ENCODE data around the gene STEAP3.

STEAP3 gene

DNA sequence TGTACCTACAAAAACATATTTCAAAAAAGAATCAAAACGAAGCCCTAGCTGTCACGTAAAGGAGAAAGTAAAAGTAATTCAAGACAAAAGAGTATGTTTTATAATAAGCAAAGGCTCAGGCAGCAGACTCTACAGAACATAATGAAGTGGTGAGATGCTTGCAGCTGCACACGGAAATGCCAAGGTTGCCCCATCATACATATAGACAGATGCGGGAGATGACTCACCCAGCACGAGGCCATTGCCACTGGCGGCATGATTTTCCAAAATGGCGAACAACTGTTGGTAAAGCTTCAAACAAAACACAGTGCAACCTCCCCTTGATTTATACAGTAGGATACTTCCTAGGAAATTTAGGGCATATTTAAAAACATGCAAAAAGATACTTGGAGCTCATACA, 39.1 kb upstream of the STEAP3 start:
- Histone ChIP-seq H3K9me3 (replicated peaks; ENCODE audit: insufficient read depth, low read length) (no peaks in the 10 kb centered on the region), H4K20me1 (ENCODE audit: insufficient read depth, low read length) (no peaks in the 10 kb centered on the region), H2AFZ (ENCODE audit: low read length) (no peak overlapping the region), H3K4me2 (ENCODE audit: low read depth, low read length) (no peak overlapping the region), H3F3A (ENCODE audit: insufficient read depth, low read length) (no peaks in the 10 kb centered on the region), H3K27me3 (replicated peaks; ENCODE audit: insufficient read depth, low read length) (no peaks in the 10 kb centered on the region), H3K79me2 (ENCODE audit: low read length) (no peaks in the 10 kb centered on the region), H3K4me3 (ENCODE audit: low read length) (no peak overlapping the region), H3K9me2 (replicated peaks; ENCODE audit: insufficient read depth, low read length) (no peaks in the 10 kb centered on the region), H3K27ac (ENCODE audit: low read length) (no peak overlapping the region), H3K9ac (ENCODE audit: low read length) (no peak overlapping the region), H3K36me3 (replicated peaks; ENCODE audit: insufficient read depth, low read length) (no peaks in the 10 kb centered on the region), H3K4me1 (ENCODE audit: low read length) (no peaks in the 10 kb centered on the region)
- TF ChIP-seq, protein P1, sequence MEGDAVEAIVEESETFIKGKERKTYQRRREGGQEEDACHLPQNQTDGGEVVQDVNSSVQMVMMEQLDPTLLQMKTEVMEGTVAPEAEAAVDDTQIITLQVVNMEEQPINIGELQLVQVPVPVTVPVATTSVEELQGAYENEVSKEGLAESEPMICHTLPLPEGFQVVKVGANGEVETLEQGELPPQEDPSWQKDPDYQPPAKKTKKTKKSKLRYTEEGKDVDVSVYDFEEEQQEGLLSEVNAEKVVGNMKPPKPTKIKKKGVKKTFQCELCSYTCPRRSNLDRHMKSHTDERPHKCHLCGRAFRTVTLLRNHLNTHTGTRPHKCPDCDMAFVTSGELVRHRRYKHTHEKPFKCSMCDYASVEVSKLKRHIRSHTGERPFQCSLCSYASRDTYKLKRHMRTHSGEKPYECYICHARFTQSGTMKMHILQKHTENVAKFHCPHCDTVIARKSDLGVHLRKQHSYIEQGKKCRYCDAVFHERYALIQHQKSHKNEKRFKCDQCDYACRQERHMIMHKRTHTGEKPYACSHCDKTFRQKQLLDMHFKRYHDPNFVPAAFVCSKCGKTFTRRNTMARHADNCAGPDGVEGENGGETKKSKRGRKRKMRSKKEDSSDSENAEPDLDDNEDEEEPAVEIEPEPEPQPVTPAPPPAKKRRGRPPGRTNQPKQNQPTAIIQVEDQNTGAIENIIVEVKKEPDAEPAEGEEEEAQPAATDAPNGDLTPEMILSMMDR (IDR thresholded peaks at IDR 0.05; ENCODE audit: low read length) = no peak
- no peak for TF ChIP-seq EZH2 (optimal IDR thresholded peaks at IDR 0.05; ENCODE audit: low read depth, low read length)
- no peak for TF ChIP-seq EZH2phosphoT487 (IDR thresholded peaks at IDR 0.05; ENCODE audit: low read length)
- no peak for DNase-seq

DNA sequence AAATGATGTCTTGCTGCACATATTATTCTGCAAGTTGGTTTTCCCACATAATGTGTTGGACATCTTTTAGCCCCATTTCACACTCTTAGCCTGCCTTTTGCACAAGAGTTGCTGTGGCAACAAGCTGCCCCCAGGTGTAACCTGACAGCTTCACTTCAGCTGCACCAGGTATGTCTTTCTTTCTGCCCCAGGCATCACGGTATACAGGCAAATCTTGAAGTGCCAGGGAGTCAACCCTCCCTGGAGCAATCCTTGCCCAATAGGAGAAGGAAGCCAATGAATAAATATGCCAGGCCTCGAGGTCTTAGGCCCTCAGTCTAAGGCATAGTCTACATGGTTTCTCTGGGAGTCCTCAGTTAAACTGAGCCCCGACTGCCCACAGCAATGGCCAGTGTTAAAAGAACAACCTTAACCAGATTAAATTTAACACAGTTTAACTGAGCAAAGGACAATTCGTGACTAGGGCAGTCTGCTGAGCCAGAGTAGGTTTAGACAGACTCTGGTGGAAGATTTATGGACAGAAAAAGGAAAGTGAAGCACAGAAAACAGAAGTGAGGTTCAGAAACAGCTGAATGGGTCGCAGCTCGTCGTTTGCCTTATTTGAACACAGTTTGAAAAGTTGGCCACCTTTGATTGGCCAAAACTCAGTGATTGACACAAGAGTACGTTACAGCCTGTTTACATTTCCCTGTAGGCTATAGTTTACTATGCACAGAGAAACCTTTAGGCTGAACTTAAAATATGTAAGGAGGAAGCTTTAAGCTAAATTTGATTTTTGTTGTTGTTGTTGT, 33.1 kb upstream of the STEAP3 start:
- TF ChIP-seq, protein P1 (IDR thresholded peaks at IDR 0.05; ENCODE audit: low read length) = no peak
- TF ChIP-seq EZH2phosphoT487 (IDR thresholded peaks at IDR 0.05; ENCODE audit: low read length) (no peak), EZH2 (optimal IDR thresholded peaks at IDR 0.05; ENCODE audit: low read depth, low read length) (no peak)
- Histone ChIP-seq H4K20me1 (ENCODE audit: insufficient read depth, low read length) (no peaks in the 10 kb centered on the region), H3K4me2 (ENCODE audit: low read depth, low read length) (no peak overlapping the region), H3K4me1 (ENCODE audit: low read length) (no peaks in the 10 kb centered on the region), H3K9me3 (replicated peaks; ENCODE audit: insufficient read depth, low read length) (no peaks in the 10 kb centered on the region), H3K36me3 (replicated peaks; ENCODE audit: insufficient read depth, low read length) (no peaks in the 10 kb centered on the region), H3K9me2 (replicated peaks; ENCODE audit: insufficient read depth, low read length) (no peaks in the 10 kb centered on the region), H3F3A (ENCODE audit: insufficient read depth, low read length) (no peaks in the 10 kb centered on the region), H3K27me3 (replicated peaks; ENCODE audit: insufficient read depth, low read length) (no peaks in the 10 kb centered on the region), H3K4me3 (ENCODE audit: low read length) (no peak overlapping the region), H2AFZ (ENCODE audit: low read length) (no peak overlapping the region), H3K79me2 (ENCODE audit: low read length) (no peaks in the 10 kb centered on the region), H3K27ac (ENCODE audit: low read length) (no peak overlapping the region), H3K9ac (ENCODE audit: low read length) (no peak overlapping the region)
- DNase-seq = no peak

DNA sequence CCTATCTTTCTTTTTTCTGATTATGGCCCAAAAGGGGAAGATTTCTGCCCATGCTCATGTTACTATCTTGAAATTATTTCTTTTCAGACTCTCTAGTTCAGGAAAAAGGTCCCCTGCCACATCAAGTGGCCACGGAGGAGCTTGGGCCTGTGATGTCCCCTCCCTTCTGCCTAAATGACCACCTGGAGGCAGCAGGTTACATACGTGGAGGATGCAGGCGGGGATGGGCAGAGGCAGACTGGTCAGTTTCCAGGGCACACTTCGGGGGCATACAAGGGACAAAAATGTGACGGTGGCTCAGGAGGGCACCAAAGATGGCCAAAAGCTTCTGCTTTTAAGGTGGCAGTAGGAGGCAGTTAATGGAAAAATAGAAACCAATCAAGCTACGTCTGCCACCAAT, 30.7 kb upstream of the STEAP3 start:
- TF ChIP-seq EZH2phosphoT487 (IDR thresholded peaks at IDR 0.05; ENCODE audit: low read length) (no peak), EZH2 (optimal IDR thresholded peaks at IDR 0.05; ENCODE audit: low read depth, low read length) (no peak)
- TF ChIP-seq, protein P1 (IDR thresholded peaks at IDR 0.05; ENCODE audit: low read length) = no peak
- Histone ChIP-seq H3K36me3 (replicated peaks; ENCODE audit: insufficient read depth, low read length) (no peaks in the 10 kb centered on the region), H4K20me1 (ENCODE audit: insufficient read depth, low read length) (no peaks in the 10 kb centered on the region), H3K4me2 (ENCODE audit: low read depth, low read length) (no peak overlapping the region), H3F3A (ENCODE audit: insufficient read depth, low read length) (no peaks in the 10 kb centered on the region), H3K79me2 (ENCODE audit: low read length) (no peaks in the 10 kb centered on the region), H3K4me3 (ENCODE audit: low read length) (no peak overlapping the region), H3K9me3 (replicated peaks; ENCODE audit: insufficient read depth, low read length) (no peaks in the 10 kb centered on the region), H3K27me3 (replicated peaks; ENCODE audit: insufficient read depth, low read length) (no peaks in the 10 kb centered on the region), H2AFZ (ENCODE audit: low read length) (no peak overlapping the region), H3K27ac (ENCODE audit: low read length) (no peak overlapping the region), H3K4me1 (ENCODE audit: low read length) (no peaks in the 10 kb centered on the region), H3K9ac (ENCODE audit: low read length) (no peak overlapping the region), H3K9me2 (replicated peaks; ENCODE audit: insufficient read depth, low read length) (no peaks in the 10 kb centered on the region)
- no peak for DNase-seq
